Islet of Langerhans (tissue), 1 donor: ENCODE results near the gene MYO3B.
"Not testable (repeated sequence)": the region's sequence is repeated elsewhere in the genome, so short reads cannot be mapped to it uniquely, and the experiment has no call there.

Experiments used
- FAIRE-seq: peaks from one replicate; lab custom pipeline; 2011; peaks lifted over from hg19 to GRCh38; lab: Jason Lieb, UNC

The MYO3B gene

GRCh38 chr2:170432823-170433222 is 254.9 kb downstream of the MYO3B start:
- no peak for FAIRE-seq

GRCh38 chr2:170433448-170433847 is 255.5 kb downstream of the MYO3B start:
- FAIRE-seq = no peak

- FAIRE-seq = not testable (repeated sequence)
These were observed 256.4 kb downstream of the MYO3B start for GRCh38 chr2:170434396-170434795.

GRCh38 chr2:170434900-170435621 is 257.1 kb downstream of the MYO3B start:
- no peak for FAIRE-seq

GRCh38 chr2:170436077-170436943 is 258.4 kb downstream of the MYO3B start:
- FAIRE-seq = no peak

GRCh38 chr2:170446078-170446477 is 268.1 kb downstream of the MYO3B start:
- no peak for FAIRE-seq

GRCh38 chr2:170449034-170449433 is 271.1 kb downstream of the MYO3B start:
- FAIRE-seq = no peak

GRCh38 chr2:170454471-170455372 is 276.8 kb downstream of the MYO3B start:
- FAIRE-seq = no peak

GRCh38 chr2:170455617-170456426 is 277.9 kb downstream of the MYO3B start:
- no peak for FAIRE-seq

GRCh38 chr2:170456914-170457313 is 279.0 kb downstream of the MYO3B start:
- no peak for FAIRE-seq

GRCh38 chr2:170457742-170458141 is 279.8 kb downstream of the MYO3B start:
- no peak for FAIRE-seq

GRCh38 chr2:170461889-170462288 is 283.9 kb downstream of the MYO3B start:
- FAIRE-seq = no peak

GRCh38 chr2:170462433-170463205 is 284.7 kb downstream of the MYO3B start:
- no peak for FAIRE-seq

GRCh38 chr2:170463206-170463537 is 285.2 kb downstream of the MYO3B start:
- no peak for FAIRE-seq

- no peak for FAIRE-seq
These were observed 286.3 kb downstream of the MYO3B start for GRCh38 chr2:170464268-170464667.

GRCh38 chr2:170465241-170465640 is 287.3 kb downstream of the MYO3B start:
- no peak for FAIRE-seq

- no peak for FAIRE-seq
These were observed 288.7 kb downstream of the MYO3B start for GRCh38 chr2:170466632-170467031.

GRCh38 chr2:170467568-170468422 is 289.8 kb downstream of the MYO3B start:
- FAIRE-seq = no peak

GRCh38 chr2:170468557-170468956 is 290.6 kb downstream of the MYO3B start:
- FAIRE-seq = no peak

- FAIRE-seq = not testable (repeated sequence)
These were observed 294.6 kb downstream of the MYO3B start for GRCh38 chr2:170472498-170472897.
